Kidney epithelial cell (primary cell): Measurements from ENCODE around the gene SLC6A5. TPM values are rescaled to one million over a fixed set of nuclear protein-coding genes. Genes with fewer than 3 reads are reported as not detected.

Experiments used
- DNase-seq: peaks from one replicate; pipeline ENCODE4 v3.0.0-alpha.2; 2010; ENCODE audit warnings: low read depth
- H3K27me3 ChIP-seq: 2 replicates; pipeline ENCODE4 v1.6.0; 2011; ENCODE audit warnings: low read length; ENCODE audit not compliant: control insufficient read depth, insufficient read depth
- H3K36me3 ChIP-seq: 2 replicates; pipeline ENCODE4 v1.5.1; 2011; ENCODE audit warnings: low read length; ENCODE audit not compliant: control insufficient read depth, insufficient read depth
- H3K4me3 ChIP-seq: 2 replicates; pipeline ENCODE4 v1.5.1; 2011; ENCODE audit warnings: low read depth, mild to moderate bottlenecking, control low read depth, low read length
- CTCF ChIP-seq: IDR thresholded peaks from 2 replicates; pipeline ENCODE4 v1.5.1; 2011; ENCODE audit warnings: mild to moderate bottlenecking, moderate library complexity, low read length, control low read depth, inconsistent platforms; ENCODE audit not compliant: insufficient read depth, poor library complexity, severe bottlenecking
- total RNA-seq: library from RNA; depleted of rRNA; stranded (reverse); fragments of >200 nt; gene quantifications from 2 replicates; pipeline ENCODE4 v1.2.3, GENCODE V29; 2015

SLC6A5 gene
- total RNA-seq, 1 donor from 2014 or later = not detected

- DNase-seq = no peak
- Histone ChIP-seq H3K36me3 (no peaks in the 10 kb centered on the region), H3K4me3 (no peak overlapping the region), H3K27me3 (no peaks in the 10 kb centered on the region)
- no peak for TF ChIP-seq CTCF
These were observed 32.2 kb downstream of the SLC6A5 start for GRCh38 chr11:20631519-20632168.

GRCh38 chr11:20632169-20632532 is 32.7 kb downstream of the SLC6A5 start:
- no peak overlapping the region for H3K4me3 ChIP-seq
- no peaks in the 10 kb centered on the region for H3K36me3 ChIP-seq
- DNase-seq = no peak
- no peaks in the 10 kb centered on the region for H3K27me3 ChIP-seq
- TF ChIP-seq CTCF = no peak

- H3K4me3 ChIP-seq = no peak overlapping the region
- no peak for TF ChIP-seq CTCF
- H3K27me3 ChIP-seq = no peaks in the 10 kb centered on the region
- no peaks in the 10 kb centered on the region for H3K36me3 ChIP-seq
- no peak for DNase-seq
These were observed 34.6 kb downstream of the SLC6A5 start for GRCh38 chr11:20634044-20634443.

GRCh38 chr11:20634781-20635180 is 35.4 kb downstream of the SLC6A5 start:
- no peak for TF ChIP-seq CTCF
- no peak for DNase-seq
- H3K27me3 ChIP-seq = no peaks in the 10 kb centered on the region
- H3K4me3 ChIP-seq = no peak overlapping the region
- no peaks in the 10 kb centered on the region for H3K36me3 ChIP-seq

DNA sequence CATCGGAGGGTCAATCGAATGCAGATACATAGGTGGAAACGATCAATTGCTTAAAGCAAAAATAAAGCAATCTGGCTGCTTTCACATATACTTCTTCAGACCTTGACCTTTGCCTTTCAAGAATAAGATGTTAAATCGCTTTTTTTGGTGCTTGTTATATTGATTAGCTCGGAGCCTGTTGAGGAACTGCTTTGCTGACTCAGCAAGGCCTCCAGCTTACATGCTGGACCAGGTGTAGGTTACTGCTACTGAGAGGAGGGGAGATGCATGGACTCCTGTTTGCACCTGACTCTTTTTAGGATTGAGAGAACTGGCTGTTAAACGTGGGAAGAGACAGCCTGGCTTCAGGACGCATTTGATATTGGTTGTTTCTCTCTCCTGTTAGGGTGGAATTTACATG is 38.7 kb downstream of the SLC6A5 start:
- DNase-seq = no peak
- no peaks in the 10 kb centered on the region for H3K27me3 ChIP-seq
- H3K36me3 ChIP-seq = no peaks in the 10 kb centered on the region
- no peak for TF ChIP-seq CTCF
- H3K4me3 ChIP-seq = no peak overlapping the region

DNA sequence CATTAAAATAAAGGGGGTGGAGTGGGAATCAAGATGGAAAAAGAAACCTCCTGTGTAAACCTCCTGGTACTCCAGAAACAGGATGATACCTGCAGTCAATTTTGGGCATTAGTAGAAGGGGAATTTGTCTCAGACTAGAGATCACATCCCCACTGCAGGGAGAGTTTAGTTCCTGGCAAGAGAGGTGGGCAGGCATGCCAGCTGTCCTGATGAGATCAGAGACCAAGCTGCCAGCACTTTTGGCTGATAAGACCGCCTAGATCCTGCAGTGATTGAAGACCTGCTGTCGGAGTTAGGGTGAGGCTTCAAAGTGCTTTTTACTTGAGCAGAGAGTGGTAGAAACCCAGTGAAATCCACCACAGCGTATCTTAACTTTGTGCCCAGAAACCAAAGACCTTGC is 40.3 kb downstream of the SLC6A5 start:
- H3K36me3 ChIP-seq = no peaks in the 10 kb centered on the region
- TF ChIP-seq CTCF = no peak
- no peak overlapping the region for H3K4me3 ChIP-seq
- no peak for DNase-seq
- H3K27me3 ChIP-seq = no peaks in the 10 kb centered on the region
